ENCODE measurements around the gene KRTAP4-7.
"Not testable (repeated sequence)": the region's sequence is repeated elsewhere in the genome, so short reads cannot be mapped to it uniquely, and the experiment has no call there.

The KRTAP4-7 gene

DNA sequence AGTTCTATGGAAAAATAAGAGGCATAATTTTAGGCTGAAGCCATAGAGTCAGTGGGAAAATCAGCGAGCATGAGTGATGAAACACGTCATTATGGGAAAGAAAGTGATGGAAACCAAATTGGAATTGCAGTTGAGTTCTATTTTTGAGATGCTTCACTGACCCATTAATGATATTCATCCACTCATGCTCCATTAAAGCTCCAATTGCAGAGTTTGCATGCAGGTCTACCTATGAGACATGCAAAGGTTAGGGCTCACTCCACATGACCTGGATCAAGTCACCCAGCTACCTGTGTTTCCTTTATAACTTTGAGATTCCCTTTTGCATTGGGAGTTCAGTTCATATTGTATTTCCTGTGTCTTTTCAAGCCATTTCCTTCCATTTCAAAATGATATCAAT is 10.3 kb upstream of the KRTAP4-7 start:
- Histone ChIP-seq H3K27ac (ENCODE audit: low read length) (no peak overlapping the region), H3K9me3 (ENCODE audit: insufficient read depth, low read length) (no peaks in the 10 kb centered on the region), H3K4me2 (ENCODE audit: low read length) (no peak overlapping the region), H3K9ac (ENCODE audit: low read length) (no peak overlapping the region), H3K79me2 (ENCODE audit: low read length) (no peaks in the 10 kb centered on the region), H3K36me3 (replicated peaks; ENCODE audit: low read depth, low read length) (no peaks in the 10 kb centered on the region), H2AFZ (ENCODE audit: low read depth, low read length) (no peak overlapping the region), H3K4me3 (ENCODE audit: low read length) (no peak overlapping the region), H3K4me1 (ENCODE audit: low read length) (no peaks in the 10 kb centered on the region), H3K27me3 (ENCODE audit: low read depth, low read length) (peaks cover 13% of the 10 kb centered on the region; the same call in 1 of the 2 replicates), H4K20me1 (ENCODE audit: insufficient read depth, low read length) (no peaks in the 10 kb centered on the region)
- TF ChIP-seq, protein P1, sequence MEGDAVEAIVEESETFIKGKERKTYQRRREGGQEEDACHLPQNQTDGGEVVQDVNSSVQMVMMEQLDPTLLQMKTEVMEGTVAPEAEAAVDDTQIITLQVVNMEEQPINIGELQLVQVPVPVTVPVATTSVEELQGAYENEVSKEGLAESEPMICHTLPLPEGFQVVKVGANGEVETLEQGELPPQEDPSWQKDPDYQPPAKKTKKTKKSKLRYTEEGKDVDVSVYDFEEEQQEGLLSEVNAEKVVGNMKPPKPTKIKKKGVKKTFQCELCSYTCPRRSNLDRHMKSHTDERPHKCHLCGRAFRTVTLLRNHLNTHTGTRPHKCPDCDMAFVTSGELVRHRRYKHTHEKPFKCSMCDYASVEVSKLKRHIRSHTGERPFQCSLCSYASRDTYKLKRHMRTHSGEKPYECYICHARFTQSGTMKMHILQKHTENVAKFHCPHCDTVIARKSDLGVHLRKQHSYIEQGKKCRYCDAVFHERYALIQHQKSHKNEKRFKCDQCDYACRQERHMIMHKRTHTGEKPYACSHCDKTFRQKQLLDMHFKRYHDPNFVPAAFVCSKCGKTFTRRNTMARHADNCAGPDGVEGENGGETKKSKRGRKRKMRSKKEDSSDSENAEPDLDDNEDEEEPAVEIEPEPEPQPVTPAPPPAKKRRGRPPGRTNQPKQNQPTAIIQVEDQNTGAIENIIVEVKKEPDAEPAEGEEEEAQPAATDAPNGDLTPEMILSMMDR (IDR thresholded peaks at IDR 0.05; ENCODE audit: low read depth, low read length), result no peak
- TF ChIP-seq EZH2phosphoT487 (IDR thresholded peaks at IDR 0.05; ENCODE audit: low read depth), result no peak

DNA sequence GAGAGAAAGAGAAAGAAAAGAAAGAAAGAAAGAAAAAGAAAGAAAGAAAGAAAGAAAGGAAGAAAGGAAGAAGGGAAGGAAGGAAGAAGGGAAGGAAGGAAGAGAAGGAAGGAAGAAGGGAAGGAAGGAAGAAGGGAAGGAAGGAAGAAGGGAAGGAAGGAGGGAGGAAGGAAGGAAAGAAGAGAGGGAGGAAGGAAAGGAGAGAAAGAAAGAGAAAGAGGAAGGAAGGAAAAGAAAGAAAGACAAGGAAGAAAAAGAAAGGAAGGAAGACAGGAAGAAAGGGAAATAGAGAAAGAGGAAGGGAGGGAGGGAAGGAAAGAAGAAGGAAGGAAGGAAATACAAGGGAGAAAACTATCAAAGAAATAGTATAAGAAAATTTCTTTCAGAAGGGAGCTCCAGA is 7.2 kb upstream of the KRTAP4-7 start:
- no peak overlapping the region for H3K4me2 ChIP-seq (ENCODE audit: low read length)
- H3K9ac ChIP-seq (ENCODE audit: low read length), result no peak overlapping the region
- no peaks in the 10 kb centered on the region for H3K79me2 ChIP-seq (ENCODE audit: low read length)
- no peaks in the 10 kb centered on the region for H3K9me3 ChIP-seq (ENCODE audit: insufficient read depth, low read length)
- H3K27me3 ChIP-seq (ENCODE audit: low read depth, low read length), result peaks cover 18% of the 10 kb centered on the region
- no peak overlapping the region for H3K4me3 ChIP-seq (ENCODE audit: low read length)
- no peaks in the 10 kb centered on the region for H3K4me1 ChIP-seq (ENCODE audit: low read length)
- TF ChIP-seq, protein P1 (IDR thresholded peaks at IDR 0.05; ENCODE audit: low read depth, low read length), result no peak
- no peak for TF ChIP-seq EZH2phosphoT487 (IDR thresholded peaks at IDR 0.05; ENCODE audit: low read depth)
- H4K20me1 ChIP-seq (ENCODE audit: insufficient read depth, low read length), result no peaks in the 10 kb centered on the region
- H3K36me3 ChIP-seq (replicated peaks; ENCODE audit: low read depth, low read length), result no peaks in the 10 kb centered on the region
- H2AFZ ChIP-seq (ENCODE audit: low read depth, low read length), result no peak overlapping the region
- no peak overlapping the region for H3K27ac ChIP-seq (ENCODE audit: low read length)

DNA sequence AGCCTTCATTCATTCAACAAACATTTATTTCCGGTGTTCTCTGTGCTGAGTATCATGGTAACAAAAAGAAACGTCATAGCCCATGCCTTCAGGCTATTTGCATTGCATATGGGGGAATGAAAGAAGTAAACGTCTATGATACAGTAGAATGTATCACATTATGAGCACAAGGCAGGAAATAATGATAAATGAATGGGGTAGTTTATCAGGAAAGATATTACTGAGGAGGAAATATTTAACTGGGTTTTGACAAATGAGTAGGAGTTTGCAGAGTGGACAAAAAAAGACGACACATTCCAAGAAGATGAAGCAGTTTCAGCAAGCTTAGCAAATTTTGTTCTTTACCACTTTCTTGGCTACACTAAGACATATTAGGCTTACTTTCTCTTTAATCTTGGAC is 1.3 kb upstream of the KRTAP4-7 start:
- H2AFZ ChIP-seq (ENCODE audit: low read depth, low read length), result no peak overlapping the region
- no peaks in the 10 kb centered on the region for H3K36me3 ChIP-seq (replicated peaks; ENCODE audit: low read depth, low read length)
- H3K9me3 ChIP-seq (ENCODE audit: insufficient read depth, low read length), result no peaks in the 10 kb centered on the region
- no peak overlapping the region for H3K4me3 ChIP-seq (ENCODE audit: low read length)
- no peak overlapping the region for H3K27ac ChIP-seq (ENCODE audit: low read length)
- H3K4me1 ChIP-seq (ENCODE audit: low read length), result no peaks in the 10 kb centered on the region
- no peaks in the 10 kb centered on the region for H3K79me2 ChIP-seq (ENCODE audit: low read length)
- TF ChIP-seq EZH2phosphoT487 (IDR thresholded peaks at IDR 0.05; ENCODE audit: low read depth), result no peak
- no peak overlapping the region for H3K4me2 ChIP-seq (ENCODE audit: low read length)
- peaks cover 4% of the 10 kb centered on the region for H3K27me3 ChIP-seq (ENCODE audit: low read depth, low read length)
- H3K9ac ChIP-seq (ENCODE audit: low read length), result no peak overlapping the region
- no peaks in the 10 kb centered on the region for H4K20me1 ChIP-seq (ENCODE audit: insufficient read depth, low read length)

DNA sequence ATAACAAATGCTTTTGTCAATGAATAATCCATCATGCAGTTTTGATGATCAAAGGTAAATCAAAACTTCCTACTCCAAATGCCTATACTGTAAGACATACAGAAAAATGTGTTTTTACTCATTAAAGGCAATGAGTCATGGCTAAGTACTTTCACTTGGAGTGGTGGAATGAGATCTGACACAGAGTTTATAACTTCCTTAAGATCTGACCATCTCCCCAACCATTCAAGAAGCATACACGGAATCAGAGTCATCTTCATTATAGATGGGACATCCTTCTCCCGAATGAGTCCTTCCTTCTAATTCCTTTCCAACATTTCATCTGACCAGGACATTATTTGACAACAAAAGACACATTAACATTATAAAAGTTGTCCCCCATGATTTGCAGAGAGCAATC is 523 bp upstream of the KRTAP4-7 start:
- H3K4me1 ChIP-seq (ENCODE audit: low read length); H3K4me3 ChIP-seq (ENCODE audit: low read length); H3K27me3 ChIP-seq (ENCODE audit: low read depth, low read length); H4K20me1 ChIP-seq (ENCODE audit: insufficient read depth, low read length); H3K27ac ChIP-seq (ENCODE audit: low read length); H3K4me2 ChIP-seq (ENCODE audit: low read length); H3K9me3 ChIP-seq (ENCODE audit: insufficient read depth, low read length); H3K79me2 ChIP-seq (ENCODE audit: low read length); H3K36me3 ChIP-seq (replicated peaks; ENCODE audit: low read depth, low read length); H2AFZ ChIP-seq (ENCODE audit: low read depth, low read length); H3K9ac ChIP-seq (ENCODE audit: low read length): not testable (repeated sequence)

DNA sequence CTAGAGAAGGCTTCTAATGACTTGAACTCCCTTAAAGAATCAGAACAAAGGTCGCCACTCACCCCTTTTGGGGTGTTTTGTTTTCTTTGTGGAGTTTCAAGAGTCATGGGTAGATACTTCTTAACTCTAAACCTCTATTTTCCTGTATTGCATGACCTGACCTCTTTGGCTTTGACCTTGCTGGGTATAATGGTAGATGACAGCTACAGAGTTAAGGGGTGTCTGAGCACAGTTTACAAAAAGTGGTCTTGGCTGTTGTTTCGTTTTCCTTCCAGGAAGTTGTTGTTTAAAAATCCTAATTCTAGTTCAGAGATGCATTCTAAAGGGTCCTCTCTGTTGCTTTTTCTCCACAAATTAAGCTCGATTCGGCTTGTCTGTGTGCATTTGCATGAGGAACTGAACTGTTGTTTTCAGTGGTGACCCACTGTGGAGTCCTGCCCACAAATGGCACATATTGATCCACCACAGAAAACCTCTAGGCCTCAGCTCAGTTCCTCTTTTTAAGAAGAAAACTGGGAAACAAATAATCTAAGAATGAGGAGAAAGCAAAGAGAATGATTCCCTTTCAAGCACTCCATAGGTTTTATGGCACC is 4.9 kb downstream of the KRTAP4-7 start:
- not testable (repeated sequence) for H3K27me3 ChIP-seq (ENCODE audit: low read depth, low read length); H2AFZ ChIP-seq (ENCODE audit: low read depth, low read length); H3K4me1 ChIP-seq (ENCODE audit: low read length); H4K20me1 ChIP-seq (ENCODE audit: insufficient read depth, low read length); H3K36me3 ChIP-seq (replicated peaks; ENCODE audit: low read depth, low read length); H3K9me3 ChIP-seq (ENCODE audit: insufficient read depth, low read length); H3K27ac ChIP-seq (ENCODE audit: low read length); H3K4me2 ChIP-seq (ENCODE audit: low read length); H3K9ac ChIP-seq (ENCODE audit: low read length); H3K4me3 ChIP-seq (ENCODE audit: low read length); H3K79me2 ChIP-seq (ENCODE audit: low read length)
